HCEC 1CT (cell line): ENCODE data around the gene TGM3.

ENCODE experiments used
- DNase-seq: peaks from one replicate; pipeline ENCODE4 v3.0.0-alpha.2; 2017

TGM3 gene

GRCh38 chr20:2340823-2341222 lies 45.0 kb downstream of the TGM3 start:
- DNase-seq = no peak

GRCh38 chr20:2341336-2341735 lies 45.5 kb downstream of the TGM3 start:
- no peak for DNase-seq

GRCh38 chr20:2342243-2342642 lies 46.4 kb downstream of the TGM3 start:
- no peak for DNase-seq

- DNase-seq = no peak
Measured at GRCh38 chr20:2346188-2346587, 50.4 kb downstream of the TGM3 start.

- no peak for DNase-seq
Measured at GRCh38 chr20:2348336-2348735, 52.5 kb downstream of the TGM3 start.

- no peak for DNase-seq
Measured at GRCh38 chr20:2349801-2350200, 54.0 kb downstream of the TGM3 start.

GRCh38 chr20:2350606-2351005 lies 54.8 kb downstream of the TGM3 start:
- no peak for DNase-seq

GRCh38 chr20:2353231-2353630 lies 57.4 kb downstream of the TGM3 start:
- no peak for DNase-seq

GRCh38 chr20:2357114-2357513 lies 61.3 kb downstream of the TGM3 start:
- DNase-seq = no peak

GRCh38 chr20:2358006-2358405 lies 62.2 kb downstream of the TGM3 start:
- DNase-seq = no peak

- DNase-seq = no peak
Measured at GRCh38 chr20:2361035-2361593, 65.3 kb downstream of the TGM3 start.

- DNase-seq = no peak
Measured at GRCh38 chr20:2363187-2363586, 67.4 kb downstream of the TGM3 start.

- no peak for DNase-seq
Measured at GRCh38 chr20:2363587-2363986, 67.8 kb downstream of the TGM3 start.

GRCh38 chr20:2364044-2364443 lies 68.2 kb downstream of the TGM3 start:
- DNase-seq = no peak

GRCh38 chr20:2365091-2365490 lies 69.3 kb downstream of the TGM3 start:
- no peak for DNase-seq

- no peak for DNase-seq
Measured at GRCh38 chr20:2365666-2366065, 69.9 kb downstream of the TGM3 start.

- no peak for DNase-seq
Measured at GRCh38 chr20:2368621-2369020, 72.8 kb downstream of the TGM3 start.

GRCh38 chr20:2373098-2373497 lies 77.3 kb downstream of the TGM3 start:
- DNase-seq = no peak

GRCh38 chr20:2374346-2375125 lies 78.7 kb downstream of the TGM3 start:
- no peak for DNase-seq

GRCh38 chr20:2378893-2379292 lies 83.1 kb downstream of the TGM3 start:
- DNase-seq = no peak

GRCh38 chr20:2379511-2380229 lies 83.9 kb downstream of the TGM3 start:
- DNase-seq = no peak

- DNase-seq = no peak
Measured at GRCh38 chr20:2380601-2381000, 84.8 kb downstream of the TGM3 start, which contains the start of gene TGM6. Gene TGM6 (plus strand): TSS chr20:2380901. CDS start chr20:2380969, 68 bp downstream.

GRCh38 chr20:2381303-2381702 lies 85.5 kb downstream of the TGM3 start:
- DNase-seq = no peak

GRCh38 chr20:2382833-2383232 lies 87.0 kb downstream of the TGM3 start:
- DNase-seq = no peak
